Tibial nerve (tissue), 3 donors: ENCODE results near the gene TAB2.
"Not testable (repeated sequence)": the region's sequence is repeated elsewhere in the genome, so short reads cannot be mapped to it uniquely, and the experiment has no call there.

ENCODE experiments used
- POLR2A ChIP-seq, 2 donors: fragments of 450-650 bp; IDR thresholded peaks; one replicate each; pipeline ENCODE4 v1.6.1; 2017; ENCODE audit warnings: antibody characterized with exemption in 2 of 2, mild to moderate bottlenecking in 2 of 2, moderate library complexity in 2 of 2
- TF ChIP-seq, protein P1 (sequence below), 5 experiments: fragments of 200-600 bp in 3 of 5; fragments of 450-650 bp in 2 of 5; sonication (generic) in 3 of 5; IDR thresholded peaks; one replicate each; pipeline ENCODE4 v1.5.1; 2016 to 2019; ENCODE audit warnings: antibody characterized with exemption in 5 of 5, mild to moderate bottlenecking in 3 of 5, moderate library complexity in 2 of 5

DNA sequence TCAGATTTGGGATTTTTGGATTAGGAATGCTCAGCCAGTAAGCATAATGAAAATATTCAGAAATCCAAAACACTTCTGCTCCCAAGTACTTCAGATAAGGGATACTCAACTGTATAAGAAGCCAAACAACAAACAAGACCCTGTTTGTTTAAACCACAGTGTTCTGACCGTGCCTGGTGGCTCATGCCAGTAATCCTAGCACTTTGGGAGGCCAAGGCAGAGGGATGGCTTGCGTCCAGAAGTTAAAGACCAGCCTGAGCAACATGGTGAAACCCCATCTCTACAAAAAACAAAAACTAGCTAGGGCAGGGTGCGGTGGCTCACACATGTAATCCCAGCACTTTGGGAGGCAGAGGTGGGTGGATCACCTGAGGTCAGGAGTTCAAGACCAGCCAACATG is 142.7 kb downstream of the TAB2 start:
- TF ChIP-seq, protein P1, sequence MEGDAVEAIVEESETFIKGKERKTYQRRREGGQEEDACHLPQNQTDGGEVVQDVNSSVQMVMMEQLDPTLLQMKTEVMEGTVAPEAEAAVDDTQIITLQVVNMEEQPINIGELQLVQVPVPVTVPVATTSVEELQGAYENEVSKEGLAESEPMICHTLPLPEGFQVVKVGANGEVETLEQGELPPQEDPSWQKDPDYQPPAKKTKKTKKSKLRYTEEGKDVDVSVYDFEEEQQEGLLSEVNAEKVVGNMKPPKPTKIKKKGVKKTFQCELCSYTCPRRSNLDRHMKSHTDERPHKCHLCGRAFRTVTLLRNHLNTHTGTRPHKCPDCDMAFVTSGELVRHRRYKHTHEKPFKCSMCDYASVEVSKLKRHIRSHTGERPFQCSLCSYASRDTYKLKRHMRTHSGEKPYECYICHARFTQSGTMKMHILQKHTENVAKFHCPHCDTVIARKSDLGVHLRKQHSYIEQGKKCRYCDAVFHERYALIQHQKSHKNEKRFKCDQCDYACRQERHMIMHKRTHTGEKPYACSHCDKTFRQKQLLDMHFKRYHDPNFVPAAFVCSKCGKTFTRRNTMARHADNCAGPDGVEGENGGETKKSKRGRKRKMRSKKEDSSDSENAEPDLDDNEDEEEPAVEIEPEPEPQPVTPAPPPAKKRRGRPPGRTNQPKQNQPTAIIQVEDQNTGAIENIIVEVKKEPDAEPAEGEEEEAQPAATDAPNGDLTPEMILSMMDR (IDR thresholded peaks at IDR 0.05): not testable (repeated sequence)
- not testable (repeated sequence) for TF ChIP-seq POLR2A (IDR thresholded peaks at IDR 0.05)
